ENCODE measurements around the gene BCOR.

DNA sequence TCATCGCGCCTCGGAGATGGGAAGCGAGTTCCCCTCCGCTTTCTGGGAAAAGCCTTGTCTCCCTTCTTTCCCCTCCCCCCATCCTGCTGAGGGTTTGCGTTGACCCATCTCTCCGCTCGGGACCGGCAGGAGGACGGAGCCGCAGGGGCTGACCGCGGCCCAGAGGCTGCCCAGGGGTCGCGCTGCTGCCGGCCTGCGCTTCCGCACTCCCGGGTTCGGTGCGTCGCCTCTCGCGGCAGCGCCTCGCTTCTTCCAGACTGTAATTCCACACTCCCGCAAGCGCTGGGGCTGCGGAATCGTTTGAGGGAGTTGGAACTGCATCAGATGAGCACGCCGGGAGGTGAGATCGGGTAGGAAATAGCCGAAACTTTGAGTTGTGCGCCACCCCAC lies 88.3 kb downstream of the BCOR start:
- no peak for TF ChIP-seq POLR2A (IDR thresholded peaks at IDR 0.05)
- TF ChIP-seq, protein P1, sequence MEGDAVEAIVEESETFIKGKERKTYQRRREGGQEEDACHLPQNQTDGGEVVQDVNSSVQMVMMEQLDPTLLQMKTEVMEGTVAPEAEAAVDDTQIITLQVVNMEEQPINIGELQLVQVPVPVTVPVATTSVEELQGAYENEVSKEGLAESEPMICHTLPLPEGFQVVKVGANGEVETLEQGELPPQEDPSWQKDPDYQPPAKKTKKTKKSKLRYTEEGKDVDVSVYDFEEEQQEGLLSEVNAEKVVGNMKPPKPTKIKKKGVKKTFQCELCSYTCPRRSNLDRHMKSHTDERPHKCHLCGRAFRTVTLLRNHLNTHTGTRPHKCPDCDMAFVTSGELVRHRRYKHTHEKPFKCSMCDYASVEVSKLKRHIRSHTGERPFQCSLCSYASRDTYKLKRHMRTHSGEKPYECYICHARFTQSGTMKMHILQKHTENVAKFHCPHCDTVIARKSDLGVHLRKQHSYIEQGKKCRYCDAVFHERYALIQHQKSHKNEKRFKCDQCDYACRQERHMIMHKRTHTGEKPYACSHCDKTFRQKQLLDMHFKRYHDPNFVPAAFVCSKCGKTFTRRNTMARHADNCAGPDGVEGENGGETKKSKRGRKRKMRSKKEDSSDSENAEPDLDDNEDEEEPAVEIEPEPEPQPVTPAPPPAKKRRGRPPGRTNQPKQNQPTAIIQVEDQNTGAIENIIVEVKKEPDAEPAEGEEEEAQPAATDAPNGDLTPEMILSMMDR (IDR thresholded peaks at IDR 0.05) = no peak

Measured in heart left ventricle (tissue), 13 donors.